WTC11 (cell line): Measurements from ENCODE around the gene NCKAP5. TPM values are rescaled to one million over a fixed set of nuclear protein-coding genes. Genes with fewer than 3 reads are reported as not detected.
"Not testable (repeated sequence)": the region's sequence is repeated elsewhere in the genome, so short reads cannot be mapped to it uniquely, and the experiment has no call there.

ENCODE experiments used
- ATAC-seq: fragments of 200-7000 bp; cut with Tn5 transposase; 2 replicates; pipeline ENCODE4 v1.10.0; 2021; ENCODE audit warnings: mild to moderate bottlenecking, moderate library complexity
- CTCF ChIA-PET: fragments of 300-600 bp; sonication (Branson Sonifier 250); formaldehyde crosslinking; loops from one replicate; lab custom pipeline; 2021; ENCODE audit warnings: antibody characterized with exemption; lab: Charles Lee
- POLR2A ChIA-PET: fragments of 350-600 bp; sonication (Branson Sonifier 250); formaldehyde crosslinking; loops from one replicate; lab custom pipeline; 2021; ENCODE audit warnings: antibody characterized with exemption; lab: Charles Lee
- DNase-seq: peaks from one replicate; pipeline ENCODE4 v3.0.0; 2021; ENCODE audit warnings: low spot score
- H3K27ac Mint-ChIP-seq: 2 replicates; pipeline ENCODE4 v1.8.0; 2021; ENCODE audit warnings: mixed read lengths
- H3K27me3 Mint-ChIP-seq: 2 replicates; pipeline ENCODE4 v1.8.0; 2021; ENCODE audit warnings: low read depth, mild to moderate bottlenecking, moderate library complexity, mixed read lengths
- H3K36me3 Mint-ChIP-seq: 2 replicates; pipeline ENCODE4 v1.8.0; 2021; ENCODE audit warnings: mixed read lengths
- H3K4me1 Mint-ChIP-seq: 2 replicates; pipeline ENCODE4 v1.8.0; 2022; ENCODE audit warnings: mixed read lengths
- H3K4me3 Mint-ChIP-seq: 2 replicates; pipeline ENCODE4 v1.8.0; 2021; ENCODE audit warnings: mild to moderate bottlenecking, moderate library complexity, mixed read lengths
- H3K9me3 Mint-ChIP-seq: 2 replicates; pipeline ENCODE4 v1.8.0; 2021; ENCODE audit warnings: mixed read lengths
- ARID4B ChIP-seq: sonication (generic); formaldehyde crosslinking; IDR thresholded peaks from 2 replicates; pipeline ENCODE4 v1.8.0; 2023; ENCODE audit warnings: missing genetic modification reagents, mild to moderate bottlenecking, borderline replicate concordance
- ESRRA ChIP-seq: sonication (generic); formaldehyde crosslinking; IDR thresholded peaks from 2 replicates; pipeline ENCODE4 v1.8.1; 2022; ENCODE audit warnings: mild to moderate bottlenecking, missing genetic modification reagents, borderline replicate concordance
- GRHL2 ChIP-seq: fragments of 250-450 bp; sonication (Bioruptor Pico); IDR thresholded peaks from 2 replicates; pipeline ENCODE4 v1.8.0; 2022; ENCODE audit warnings: mild to moderate bottlenecking, moderate library complexity; ENCODE audit not compliant: insufficient replicate concordance, severe bottlenecking
- HMGA2 ChIP-seq: fragments of 250-450 bp; sonication (Bioruptor Pico); IDR thresholded peaks from 2 replicates; pipeline ENCODE4 v1.4.0; 2021; ENCODE audit warnings: mild to moderate bottlenecking, moderate library complexity
- MXD4 ChIP-seq: fragments of 250-450 bp; sonication (Bioruptor Pico); IDR thresholded peaks from 2 replicates; pipeline ENCODE4 v1.8.0; 2021; ENCODE audit warnings: mild to moderate bottlenecking, moderate library complexity, borderline replicate concordance
- NR1H2 ChIP-seq: sonication (generic); formaldehyde crosslinking; IDR thresholded peaks from 2 replicates; pipeline ENCODE4 v1.9.0; 2021; ENCODE audit warnings: mild to moderate bottlenecking, moderate library complexity, missing genetic modification reagents
- PRRX2 ChIP-seq: fragments of 250-450 bp; sonication (Bioruptor Pico); IDR thresholded peaks from 2 replicates; pipeline ENCODE4 v1.8.0; 2021; ENCODE audit warnings: mild to moderate bottlenecking
- RORB ChIP-seq: fragments of 250-450 bp; sonication (Bioruptor Pico); IDR thresholded peaks from 2 replicates; pipeline ENCODE4 v1.9.0; 2021; ENCODE audit warnings: mild to moderate bottlenecking
- SOX15 ChIP-seq: fragments of 250-450 bp; sonication (Bioruptor Pico); IDR thresholded peaks from 2 replicates; pipeline ENCODE4 v1.9.0; 2021; ENCODE audit warnings: mild to moderate bottlenecking
- ZBTB43 ChIP-seq: sonication (generic); formaldehyde crosslinking; IDR thresholded peaks from 2 replicates; pipeline ENCODE4 v1.8.1; 2023; ENCODE audit warnings: mild to moderate bottlenecking, missing genetic modification reagents
- ZNF232 ChIP-seq: sonication (generic); formaldehyde crosslinking; IDR thresholded peaks from 2 replicates; pipeline ENCODE4 v1.8.0; 2022; ENCODE audit warnings: mild to moderate bottlenecking, missing genetic modification reagents
- total RNA-seq: library from RNA; stranded (reverse); gene quantifications from 3 replicates; pipeline ENCODE4 v1.2.3, GENCODE V29; 2021
- TF ChIP-seq, protein P1 (sequence below): fragments of 200-600 bp; IDR thresholded peaks from 2 replicates; pipeline ENCODE4 v1.8.0; 2022; ENCODE audit warnings: antibody characterized with exemption
- TF ChIP-seq, protein P2 (sequence below): sonication (generic); formaldehyde crosslinking; IDR thresholded peaks from 2 replicates; pipeline ENCODE4 v1.8.1; 2022; ENCODE audit warnings: mild to moderate bottlenecking, moderate library complexity, missing genetic modification reagents
- TF ChIP-seq, protein P3 (sequence below): sonication (generic); formaldehyde crosslinking; IDR thresholded peaks from 2 replicates; pipeline ENCODE4 v1.8.1; 2022; ENCODE audit warnings: low read depth, mild to moderate bottlenecking, moderate library complexity, missing genetic modification reagents, borderline replicate concordance

The NCKAP5 gene
- total RNA-seq, 1 experiment from 2014 or later, result 0.55 TPM

DNA sequence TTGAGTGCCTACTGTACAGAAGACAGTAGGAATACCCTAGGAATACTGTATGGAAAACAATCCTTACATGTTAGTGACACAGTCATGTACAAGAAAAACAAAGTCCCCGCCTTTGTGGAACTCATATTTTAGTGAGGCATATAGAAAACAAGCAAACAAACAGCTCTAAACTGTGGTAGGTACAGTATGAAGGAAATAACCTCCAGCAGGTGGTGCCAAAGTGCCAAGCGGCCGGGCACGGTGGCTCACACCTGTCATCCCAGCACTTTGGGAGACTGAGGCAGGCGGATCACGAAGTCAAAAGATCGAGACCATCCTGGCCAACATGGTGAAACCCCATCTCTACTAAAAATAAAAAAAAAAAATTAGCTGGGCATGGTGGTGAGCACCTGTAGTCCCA lies 48.6 kb downstream of the NCKAP5 start:
- not testable (repeated sequence) for H3K4me3 Mint-ChIP-seq, H3K9me3 Mint-ChIP-seq, H3K27ac Mint-ChIP-seq, H3K36me3 Mint-ChIP-seq
- POLR2A ChIA-PET, result interaction anchor here (0.6 kb wide), 1 partner anchor 236 kb away, joined by 4 read pairs; no protein-coding TSS in a partner anchor
- H3K4me1 Mint-ChIP-seq, result peaks cover 11% of the 10 kb centered on the region
- DNase-seq, result peak; percentile 35
- ATAC-seq, result peak; percentile 71
- TF ChIP-seq, protein P1, sequence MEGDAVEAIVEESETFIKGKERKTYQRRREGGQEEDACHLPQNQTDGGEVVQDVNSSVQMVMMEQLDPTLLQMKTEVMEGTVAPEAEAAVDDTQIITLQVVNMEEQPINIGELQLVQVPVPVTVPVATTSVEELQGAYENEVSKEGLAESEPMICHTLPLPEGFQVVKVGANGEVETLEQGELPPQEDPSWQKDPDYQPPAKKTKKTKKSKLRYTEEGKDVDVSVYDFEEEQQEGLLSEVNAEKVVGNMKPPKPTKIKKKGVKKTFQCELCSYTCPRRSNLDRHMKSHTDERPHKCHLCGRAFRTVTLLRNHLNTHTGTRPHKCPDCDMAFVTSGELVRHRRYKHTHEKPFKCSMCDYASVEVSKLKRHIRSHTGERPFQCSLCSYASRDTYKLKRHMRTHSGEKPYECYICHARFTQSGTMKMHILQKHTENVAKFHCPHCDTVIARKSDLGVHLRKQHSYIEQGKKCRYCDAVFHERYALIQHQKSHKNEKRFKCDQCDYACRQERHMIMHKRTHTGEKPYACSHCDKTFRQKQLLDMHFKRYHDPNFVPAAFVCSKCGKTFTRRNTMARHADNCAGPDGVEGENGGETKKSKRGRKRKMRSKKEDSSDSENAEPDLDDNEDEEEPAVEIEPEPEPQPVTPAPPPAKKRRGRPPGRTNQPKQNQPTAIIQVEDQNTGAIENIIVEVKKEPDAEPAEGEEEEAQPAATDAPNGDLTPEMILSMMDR, result peak; percentile 44; the same call in 1 of the 2 replicates
- CTCF ChIA-PET, result interaction anchor here (0.6 to 3.4 kb wide), 37 partner anchors 9 to 892 kb away, joined by 3 to 48 read pairs (median 4); partner anchors contain the start of gene NCKAP5
- peaks cover 51% of the 10 kb centered on the region for H3K27me3 Mint-ChIP-seq

DNA sequence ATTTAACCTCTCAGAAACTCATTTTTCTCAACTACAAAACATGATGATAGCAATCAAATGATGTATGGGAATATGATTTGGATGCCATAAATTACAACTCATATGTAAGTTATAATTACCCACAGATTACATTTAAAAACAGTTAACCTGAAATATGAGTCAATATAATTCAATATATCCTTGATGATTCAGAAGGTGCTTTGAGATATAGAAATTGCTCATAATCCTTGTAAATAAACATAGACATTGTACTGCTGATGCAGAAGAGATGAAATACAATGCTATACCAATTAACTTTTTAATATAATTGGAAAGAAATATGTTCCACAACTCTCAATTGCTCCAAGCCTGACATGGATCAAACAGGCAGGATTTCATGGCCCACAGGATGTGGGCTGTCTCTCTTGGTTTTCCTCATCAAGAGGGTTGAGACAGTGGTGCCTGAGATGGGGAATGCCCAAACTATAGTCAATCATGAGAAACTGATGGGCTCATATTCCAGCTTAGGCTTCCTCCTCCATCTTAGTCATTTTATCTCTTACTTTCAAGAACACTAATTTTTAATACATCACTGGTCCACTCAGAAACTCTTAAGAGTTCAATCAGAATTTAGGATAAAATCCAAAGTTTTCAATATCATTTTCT lies 49.4 kb downstream of the NCKAP5 start:
- ChIA-PET CTCF (interaction anchor here (0.6 to 3.4 kb wide), 35 partner anchors 8 to 893 kb away, joined by 3 to 48 read pairs (median 4); partner anchors contain the start of gene NCKAP5), POLR2A (no interaction called here)
- H3K4me1 Mint-ChIP-seq, result peaks cover 10% of the 10 kb centered on the region
- H3K36me3 Mint-ChIP-seq, result no peaks in the 10 kb centered on the region
- peaks cover 43% of the 10 kb centered on the region for H3K27me3 Mint-ChIP-seq
- DNase-seq (no peak), ATAC-seq (no peak)
- H3K4me3 Mint-ChIP-seq, result no peak overlapping the region
- H3K9me3 Mint-ChIP-seq, result no peaks in the 10 kb centered on the region
- H3K27ac Mint-ChIP-seq, result no peak overlapping the region
- TF ChIP-seq NR1H2 (CRISPR knock-in tag), result no peak
- no peak for TF ChIP-seq ZBTB43 (CRISPR knock-in tag)
- no peak for TF ChIP-seq RORB (CRISPR knock-in tag)
- TF ChIP-seq GRHL2 (CRISPR knock-in tag), result no peak
- no peak for TF ChIP-seq ARID4B (CRISPR knock-in tag)
- TF ChIP-seq PRRX2 (CRISPR knock-in tag), result no peak
- TF ChIP-seq ESRRA (CRISPR knock-in tag), result no peak
- TF ChIP-seq, protein P2, sequence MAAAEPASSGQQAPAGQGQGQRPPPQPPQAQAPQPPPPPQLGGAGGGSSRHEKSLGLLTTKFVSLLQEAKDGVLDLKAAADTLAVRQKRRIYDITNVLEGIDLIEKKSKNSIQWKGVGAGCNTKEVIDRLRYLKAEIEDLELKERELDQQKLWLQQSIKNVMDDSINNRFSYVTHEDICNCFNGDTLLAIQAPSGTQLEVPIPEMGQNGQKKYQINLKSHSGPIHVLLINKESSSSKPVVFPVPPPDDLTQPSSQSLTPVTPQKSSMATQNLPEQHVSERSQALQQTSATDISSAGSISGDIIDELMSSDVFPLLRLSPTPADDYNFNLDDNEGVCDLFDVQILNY (CRISPR knock-in tag), result no peak
- TF ChIP-seq, protein P3, sequence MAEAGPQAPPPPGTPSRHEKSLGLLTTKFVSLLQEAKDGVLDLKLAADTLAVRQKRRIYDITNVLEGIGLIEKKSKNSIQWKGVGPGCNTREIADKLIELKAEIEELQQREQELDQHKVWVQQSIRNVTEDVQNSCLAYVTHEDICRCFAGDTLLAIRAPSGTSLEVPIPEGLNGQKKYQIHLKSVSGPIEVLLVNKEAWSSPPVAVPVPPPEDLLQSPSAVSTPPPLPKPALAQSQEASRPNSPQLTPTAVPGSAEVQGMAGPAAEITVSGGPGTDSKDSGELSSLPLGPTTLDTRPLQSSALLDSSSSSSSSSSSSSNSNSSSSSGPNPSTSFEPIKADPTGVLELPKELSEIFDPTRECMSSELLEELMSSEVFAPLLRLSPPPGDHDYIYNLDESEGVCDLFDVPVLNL (CRISPR knock-in tag), result no peak
- TF ChIP-seq MXD4 (CRISPR knock-in tag), result no peak
- no peak for TF ChIP-seq ZNF232
- TF ChIP-seq SOX15 (CRISPR knock-in tag), result no peak
- TF ChIP-seq HMGA2, result no peak
- TF ChIP-seq, protein P1, result no peak
